OCI-LY3 (cell line): ENCODE data around the gene MACROD2.

Experiments
- CTCF ChIP-seq: fragments of 200-600, 300-600 bp; sonication (generic); IDR thresholded peaks from 2 replicates; pipeline ENCODE4 v1.5.1; 2014; ENCODE audit warnings: antibody characterized with exemption, low read length, low read depth
- EZH2phosphoT487 ChIP-seq: fragments of 200-600 bp; shearing (Covaris generic); IDR thresholded peaks from 2 replicates; pipeline ENCODE4 v1.6.1; 2018; ENCODE audit warnings: antibody characterized with exemption, mixed run types, low read depth

GRCh38 chr20:15345287-15345686 lies 1350.0 kb downstream of the MACROD2 start:
- peak; percentile 38 for TF ChIP-seq CTCF
- no peak for TF ChIP-seq EZH2phosphoT487
